HepG2 (cell line): Measurements from ENCODE around the gene CTU2. TPM values are rescaled to one million over a fixed set of nuclear protein-coding genes. Genes with fewer than 3 reads are reported as not detected.

Experiments
- AHR ChIP-seq: IDR thresholded peaks from 2 replicates; pipeline ENCODE4 v1.6.1; 2018; ENCODE audit warnings: missing genetic modification reagents, missing compliant biosample characterization
- ARNTL ChIP-seq: sonication (generic); formaldehyde crosslinking; IDR thresholded peaks from 2 replicates; pipeline ENCODE4 v1.4.0; 2020; ENCODE audit warnings: mild to moderate bottlenecking, missing genetic modification reagents
- ATRX ChIP-seq: sonication (generic); formaldehyde crosslinking; IDR thresholded peaks from 2 replicates; pipeline ENCODE4 v1.4.0; 2020; ENCODE audit warnings: missing genetic modification reagents, borderline replicate concordance
- BCLAF1 ChIP-seq: fragments of 450-650 bp; IDR thresholded peaks from 2 replicates; pipeline ENCODE4 v1.6.1; 2017; ENCODE audit warnings: mild to moderate bottlenecking
- EEA1 ChIP-seq: sonication (generic); formaldehyde crosslinking; IDR thresholded peaks from 2 replicates; pipeline ENCODE4 v1.5.1; 2020; ENCODE audit warnings: mild to moderate bottlenecking, missing genetic modification reagents, borderline replicate concordance
- KLF6 ChIP-seq: IDR thresholded peaks from 2 replicates; pipeline ENCODE4 v1.8.0; 2016; ENCODE audit warnings: missing biosample characterization, missing genetic modification reagents
- KLF9 ChIP-seq: IDR thresholded peaks from 2 replicates; pipeline ENCODE4 v1.6.1; 2016; ENCODE audit warnings: low read depth
- SNAPC4 ChIP-seq: sonication (generic); formaldehyde crosslinking; IDR thresholded peaks from 2 replicates; pipeline ENCODE4 v1.4.0; 2020; ENCODE audit warnings: mild to moderate bottlenecking, missing genetic modification reagents
- SRY ChIP-seq: sonication (generic); formaldehyde crosslinking; IDR thresholded peaks from 2 replicates; pipeline ENCODE4 v1.8.0; 2022; ENCODE audit warnings: mild to moderate bottlenecking, missing genetic modification reagents
- TCF7 ChIP-seq: sonication (generic); IDR thresholded peaks from 2 replicates; pipeline ENCODE4 v1.6.1; 2016; ENCODE audit warnings: antibody characterized with exemption, low read depth
- TEAD2 ChIP-seq: sonication (generic); formaldehyde crosslinking; IDR thresholded peaks from 2 replicates; pipeline ENCODE4 v1.9.0; 2021; ENCODE audit warnings: missing genetic modification reagents
- ZBTB43 ChIP-seq: sonication (generic); formaldehyde crosslinking; conservative IDR thresholded peaks from 2 replicates; pipeline ENCODE4 v1.4.0; 2020; ENCODE audit warnings: missing genetic modification reagents
- ZHX1 ChIP-seq: sonication (generic); formaldehyde crosslinking; IDR thresholded peaks from 2 replicates; pipeline ENCODE4 v1.8.1; 2022; ENCODE audit warnings: low read depth, mild to moderate bottlenecking, missing genetic modification reagents
- ZNF20 ChIP-seq: sonication (generic); formaldehyde crosslinking; IDR thresholded peaks from 2 replicates; pipeline ENCODE4 v1.4.0; 2020; ENCODE audit warnings: mild to moderate bottlenecking, moderate library complexity, missing genetic modification reagents
- ZNF230 ChIP-seq: sonication (generic); formaldehyde crosslinking; IDR thresholded peaks from 2 replicates; pipeline ENCODE4 v1.4.0; 2020; ENCODE audit warnings: mild to moderate bottlenecking, missing genetic modification reagents
- ZNF274 ChIP-seq: sonication (generic); formaldehyde crosslinking; IDR thresholded peaks from 2 replicates; pipeline ENCODE4 v1.5.1; 2020; ENCODE audit warnings: mild to moderate bottlenecking, missing genetic modification reagents
- ZNF772 ChIP-seq: sonication (generic); formaldehyde crosslinking; IDR thresholded peaks from 2 replicates; pipeline ENCODE4 v1.5.0; 2020; ENCODE audit warnings: mild to moderate bottlenecking, missing genetic modification reagents
- ZNF879 ChIP-seq: sonication (generic); formaldehyde crosslinking; IDR thresholded peaks from 2 replicates; pipeline ENCODE4 v1.8.1; 2023; ENCODE audit warnings: missing genetic modification reagents
- polyA plus RNA-seq, 8 experiments: library from polyadenylated mRNA; depleted of rRNA in 3 of 8; stranded (reverse) in 7 of 8; unstranded in 1 of 8; fragments of >200 nt; fragmentation: Illumina TruSeq in 4 of 8; extraction: Trizol in 4 of 8; gene quantifications; 2 replicates each; pipeline versions ENCODE4 v1.2.1 to v1.2.3, GENCODE V29; 2011 to 2016; ENCODE audit warnings: low read depth in 4 of 8, missing spikeins in 1 of 8, mixed read lengths in 1 of 8; ENCODE audit not compliant: insufficient read depth in 1 of 8
- total RNA-seq, 5 experiments: library from RNA; depleted of rRNA; stranded (reverse); fragments of >200 nt; fragmentation: Illumina TruSeq; extraction: Trizol; gene quantifications; 2 replicates each; pipeline ENCODE4 v1.2.3, GENCODE V29; 2016; ENCODE audit warnings: low read depth in 1 of 5

The CTU2 gene
- total and polyA plus RNA-seq, 2 of the 13 experiments (the other 11 are each of a cell fraction or from before 2014, with no cell fraction given): 13.3 to 21.9 TPM

GRCh38 chr16:88662843-88663606 lies 43.3 kb upstream of the CTU2 start, which contains the start of gene MVD (continued):
- TF ChIP-seq ZHX1: peak; percentile 90
- no peak for TF ChIP-seq ZNF20 (CRISPR knock-in tag)
- no peak; the same call in 1 of the 2 replicates for TF ChIP-seq AHR (CRISPR knock-in tag)
- no peak; the same call in 1 of the 2 replicates for TF ChIP-seq ZNF879
- peak; percentile 96 for TF ChIP-seq ZNF274
- no peak; the same call in 1 of the 2 replicates for TF ChIP-seq ZBTB43
- no peak; the same call in 1 of the 2 replicates for TF ChIP-seq TEAD2
- TF ChIP-seq BCLAF1: no peak
- peak; percentile 91; the same call in 1 of the 2 replicates for TF ChIP-seq SRY (CRISPR knock-in tag)
- peak; percentile 96 for TF ChIP-seq ARNTL (CRISPR knock-in tag)
- TF ChIP-seq KLF6: peak; percentile 87; the same call in 1 of the 2 replicates
- peak; percentile 87 for TF ChIP-seq ZNF772 (CRISPR knock-in tag)
- TF ChIP-seq ZNF230 (CRISPR knock-in tag): peak; percentile 77; the same call in 1 of the 2 replicates
- peak; percentile 66 for TF ChIP-seq EEA1
- TF ChIP-seq TCF7: no peak
- no peak for TF ChIP-seq ATRX (CRISPR knock-in tag)
- TF ChIP-seq KLF9 (CRISPR knock-in tag): no peak
- peak; percentile 78; the same call in 1 of the 2 replicates for TF ChIP-seq SNAPC4
